Stomach (tissue), 4 donors: ENCODE measurements around the gene CST7.

Experiments used
- POLR2AphosphoS5 ChIP-seq, 3 donors: sonication (generic); formaldehyde crosslinking; IDR thresholded peaks; one replicate each; pipeline ENCODE4 v1.6.1; 2016; ENCODE audit warnings: antibody characterized with exemption in 3 of 3
- TF ChIP-seq, protein P1 (sequence below), 7 experiments: fragments of 450-650 bp in 4 of 7; fragments of 200-600 bp in 3 of 7; sonication (generic) in 3 of 7; IDR thresholded peaks; one replicate each; pipeline ENCODE4 v1.5.1; 2016 to 2019; ENCODE audit warnings: antibody characterized with exemption in 7 of 7, control low read depth in 2 of 7, mild to moderate bottlenecking in 1 of 7

- TF ChIP-seq, protein P1, sequence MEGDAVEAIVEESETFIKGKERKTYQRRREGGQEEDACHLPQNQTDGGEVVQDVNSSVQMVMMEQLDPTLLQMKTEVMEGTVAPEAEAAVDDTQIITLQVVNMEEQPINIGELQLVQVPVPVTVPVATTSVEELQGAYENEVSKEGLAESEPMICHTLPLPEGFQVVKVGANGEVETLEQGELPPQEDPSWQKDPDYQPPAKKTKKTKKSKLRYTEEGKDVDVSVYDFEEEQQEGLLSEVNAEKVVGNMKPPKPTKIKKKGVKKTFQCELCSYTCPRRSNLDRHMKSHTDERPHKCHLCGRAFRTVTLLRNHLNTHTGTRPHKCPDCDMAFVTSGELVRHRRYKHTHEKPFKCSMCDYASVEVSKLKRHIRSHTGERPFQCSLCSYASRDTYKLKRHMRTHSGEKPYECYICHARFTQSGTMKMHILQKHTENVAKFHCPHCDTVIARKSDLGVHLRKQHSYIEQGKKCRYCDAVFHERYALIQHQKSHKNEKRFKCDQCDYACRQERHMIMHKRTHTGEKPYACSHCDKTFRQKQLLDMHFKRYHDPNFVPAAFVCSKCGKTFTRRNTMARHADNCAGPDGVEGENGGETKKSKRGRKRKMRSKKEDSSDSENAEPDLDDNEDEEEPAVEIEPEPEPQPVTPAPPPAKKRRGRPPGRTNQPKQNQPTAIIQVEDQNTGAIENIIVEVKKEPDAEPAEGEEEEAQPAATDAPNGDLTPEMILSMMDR (IDR thresholded peaks at IDR 0.05) = no peak
- no peak for TF ChIP-seq POLR2AphosphoS5 (IDR thresholded peaks at IDR 0.05)
Measured at GRCh38 chr20:24958506-24959385, 9.7 kb downstream of the CST7 start.
